IMR-90 (cell line): ENCODE results near the gene PDCL2.

ENCODE experiments used
- CHD1 ChIP-seq: IDR thresholded peaks from 2 replicates; pipeline ENCODE4 v1.6.1; 2012; ENCODE audit warnings: low read depth, low read length, improper control_type of control experiment
- RAD21 ChIP-seq: IDR thresholded peaks from 2 replicates; pipeline ENCODE4 v1.6.1; 2012; ENCODE audit warnings: low read length, improper control_type of control experiment
- TF ChIP-seq, protein P1 (sequence below): conservative IDR thresholded peaks from 2 replicates; pipeline ENCODE4 v1.5.1; 2012; ENCODE audit warnings: mild to moderate bottlenecking, low read depth, low read length, improper control_type of control experiment

DNA sequence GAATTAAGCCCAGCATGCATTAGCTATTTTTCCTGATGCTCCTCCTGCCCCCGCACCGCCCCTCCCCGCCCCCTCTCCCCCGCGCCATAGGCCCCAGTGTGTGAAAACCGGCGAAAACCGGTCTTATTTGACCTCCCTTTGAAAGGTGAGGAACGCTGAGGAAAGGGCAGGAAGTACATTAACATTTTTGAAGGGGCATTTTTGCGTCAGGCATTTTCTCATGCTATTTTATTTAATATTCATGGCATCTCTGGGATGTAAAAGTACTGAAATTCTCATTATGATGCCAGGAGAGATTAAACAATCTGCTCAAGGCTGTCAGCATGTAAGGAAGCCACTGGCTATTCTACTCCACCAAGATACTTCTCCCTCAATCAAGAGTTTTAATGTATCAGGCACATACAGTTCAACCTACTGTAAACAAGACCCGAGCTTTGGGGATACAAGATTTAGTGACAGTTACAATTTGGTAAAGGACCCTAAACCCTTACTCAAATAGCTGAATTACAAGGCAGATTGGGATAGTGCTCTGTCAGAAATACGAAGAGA lies 45.3 kb upstream of the PDCL2 start:
- TF ChIP-seq, protein P1, sequence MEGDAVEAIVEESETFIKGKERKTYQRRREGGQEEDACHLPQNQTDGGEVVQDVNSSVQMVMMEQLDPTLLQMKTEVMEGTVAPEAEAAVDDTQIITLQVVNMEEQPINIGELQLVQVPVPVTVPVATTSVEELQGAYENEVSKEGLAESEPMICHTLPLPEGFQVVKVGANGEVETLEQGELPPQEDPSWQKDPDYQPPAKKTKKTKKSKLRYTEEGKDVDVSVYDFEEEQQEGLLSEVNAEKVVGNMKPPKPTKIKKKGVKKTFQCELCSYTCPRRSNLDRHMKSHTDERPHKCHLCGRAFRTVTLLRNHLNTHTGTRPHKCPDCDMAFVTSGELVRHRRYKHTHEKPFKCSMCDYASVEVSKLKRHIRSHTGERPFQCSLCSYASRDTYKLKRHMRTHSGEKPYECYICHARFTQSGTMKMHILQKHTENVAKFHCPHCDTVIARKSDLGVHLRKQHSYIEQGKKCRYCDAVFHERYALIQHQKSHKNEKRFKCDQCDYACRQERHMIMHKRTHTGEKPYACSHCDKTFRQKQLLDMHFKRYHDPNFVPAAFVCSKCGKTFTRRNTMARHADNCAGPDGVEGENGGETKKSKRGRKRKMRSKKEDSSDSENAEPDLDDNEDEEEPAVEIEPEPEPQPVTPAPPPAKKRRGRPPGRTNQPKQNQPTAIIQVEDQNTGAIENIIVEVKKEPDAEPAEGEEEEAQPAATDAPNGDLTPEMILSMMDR = no peak
- no peak for TF ChIP-seq RAD21
- no peak for TF ChIP-seq CHD1
